T-helper 2 cell treated with Interferon-gamma antibody and Interleukin-4, amounts not matched to agents 100 ng/mL and 5 ng/mL, for 36 hours (primary cell): ENCODE results near the gene NOTCH3. TPM values are rescaled to one million over a fixed set of nuclear protein-coding genes. Genes with fewer than 3 reads are reported as not detected.

Source experiments
- intact Hi-C: fragments of 100-400 bp; cut with micrococcal nuclease; formaldehyde crosslinking; loops from one replicate; pipeline ENCODE4 v1.15.1; 2023
- total RNA-seq: library from RNA; stranded (reverse); gene quantifications from 2 replicates; pipeline ENCODE4 v1.2.3, GENCODE V29; 2022

The NOTCH3 gene
- total RNA-seq, 1 donor from 2014 or later, result not detected

GRCh38 chr19:15166700-15167099 lies 34.1 kb downstream of the NOTCH3 start:
- intact Hi-C loops, result no loop called here

DNA sequence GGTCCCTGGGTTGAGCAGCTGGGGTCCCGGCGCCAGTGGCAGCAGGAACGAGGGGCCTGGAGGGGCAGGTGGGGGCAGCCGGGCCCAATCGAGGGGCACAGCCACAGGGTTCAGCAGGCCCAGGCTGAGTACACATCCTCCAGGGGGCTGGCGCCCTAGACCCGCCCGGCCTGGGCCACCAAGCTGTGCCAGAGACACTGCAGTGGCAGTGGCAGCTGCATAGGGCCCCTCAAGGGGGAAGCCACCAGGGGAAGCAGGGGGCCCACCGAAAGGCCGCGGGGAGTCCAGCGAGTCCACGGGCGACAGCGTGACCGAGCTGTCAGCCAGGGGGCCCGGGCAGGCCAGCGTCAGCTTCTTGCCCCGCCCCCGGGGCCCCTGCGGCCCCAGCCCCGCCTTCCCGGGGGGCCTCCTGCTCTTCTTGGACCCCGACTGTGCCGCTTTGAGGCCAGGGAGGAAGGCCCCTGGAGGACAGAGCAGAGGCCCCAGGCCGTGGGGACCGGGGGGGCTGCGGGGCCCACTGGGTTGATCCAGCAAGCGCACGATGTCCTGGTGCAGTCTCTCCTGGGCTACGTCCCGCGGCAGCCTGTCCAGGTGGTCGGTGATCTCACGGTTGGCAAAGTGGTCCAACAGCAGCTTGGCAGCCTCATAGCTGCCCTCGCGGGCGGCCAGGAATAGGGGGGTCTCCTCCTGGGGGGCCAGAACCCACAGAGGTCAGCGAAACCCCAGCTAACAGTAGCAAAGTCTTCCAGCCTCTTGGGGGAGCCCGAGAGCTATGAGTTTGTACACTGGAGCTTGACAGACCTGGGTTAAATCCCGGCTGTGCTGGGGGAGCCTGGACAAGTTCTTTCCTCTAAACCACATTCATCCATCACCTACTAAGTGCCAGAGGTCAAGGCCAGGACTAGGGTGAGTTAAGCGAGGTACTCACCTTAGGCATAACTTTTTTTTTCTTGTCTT lies 39.5 kb downstream of the NOTCH3 start:
- intact Hi-C loops, result no loop called here

- intact Hi-C loops, result no loop called here
Observed at GRCh38 chr19:15159251-15159650, 41.5 kb downstream of the NOTCH3 start.

DNA sequence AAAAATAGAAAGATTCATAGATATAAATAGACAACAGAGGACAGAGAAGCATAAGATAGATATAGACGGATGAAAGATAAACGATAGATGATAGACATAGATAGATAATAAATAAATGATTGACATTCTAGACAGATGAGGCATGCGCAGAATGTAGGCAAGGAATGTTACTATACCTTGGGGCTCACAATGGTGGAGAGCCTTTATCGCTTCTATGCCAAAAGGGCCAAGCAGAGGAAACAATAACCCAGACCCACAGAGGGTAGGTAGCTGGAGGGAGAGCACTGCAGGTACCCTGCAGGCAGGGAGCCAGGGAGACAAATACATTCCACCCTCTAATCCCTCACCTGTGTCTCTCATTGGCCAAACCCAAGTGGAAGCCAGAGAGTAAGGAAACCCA lies 44.4 kb downstream of the NOTCH3 start:
- intact Hi-C loops, result no loop called here

- intact Hi-C loops, result no loop called here
Observed at GRCh38 chr19:15155296-15155695, 45.5 kb downstream of the NOTCH3 start.

DNA sequence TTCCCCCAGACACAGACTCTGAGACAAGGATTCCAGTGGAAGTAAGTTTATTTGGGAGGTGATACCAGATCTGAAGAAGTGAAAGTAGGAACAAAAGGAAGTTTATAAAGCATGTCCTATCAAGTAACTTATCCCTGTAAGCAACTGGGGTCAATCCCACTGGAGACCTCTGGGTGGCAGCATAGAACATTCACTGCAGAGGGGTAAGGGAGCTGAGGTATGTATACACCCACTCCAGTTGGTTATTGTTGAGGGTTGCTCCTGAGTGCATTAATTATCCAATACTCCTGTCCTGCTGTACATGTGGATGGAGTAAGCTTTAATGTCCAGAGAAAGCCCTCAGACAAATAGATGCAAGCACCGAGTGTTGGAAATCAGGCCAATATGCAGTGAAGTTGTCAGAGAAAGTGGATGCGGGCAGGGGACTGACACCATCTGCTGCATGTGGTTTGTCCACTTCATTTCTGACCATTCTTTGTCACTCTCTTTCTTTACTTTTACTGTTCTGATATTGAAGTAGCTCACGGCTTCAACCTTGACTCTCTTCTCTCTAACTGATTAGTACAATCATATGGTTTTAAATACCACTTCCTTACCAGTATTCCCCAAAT lies 46.7 kb downstream of the NOTCH3 start:
- intact Hi-C loops, result loop anchor here (5.0 kb wide), 1 partner anchor 62 kb away; no protein-coding TSS in a partner anchor

- intact Hi-C loops, result loop anchor here (5.0 kb wide), 1 partner anchor 57 kb away; no protein-coding TSS in a partner anchor
Observed at GRCh38 chr19:15149737-15150136, 51.1 kb downstream of the NOTCH3 start.

- intact Hi-C loops, result no loop called here
Observed at GRCh38 chr19:15147090-15147489, 53.7 kb downstream of the NOTCH3 start.

DNA sequence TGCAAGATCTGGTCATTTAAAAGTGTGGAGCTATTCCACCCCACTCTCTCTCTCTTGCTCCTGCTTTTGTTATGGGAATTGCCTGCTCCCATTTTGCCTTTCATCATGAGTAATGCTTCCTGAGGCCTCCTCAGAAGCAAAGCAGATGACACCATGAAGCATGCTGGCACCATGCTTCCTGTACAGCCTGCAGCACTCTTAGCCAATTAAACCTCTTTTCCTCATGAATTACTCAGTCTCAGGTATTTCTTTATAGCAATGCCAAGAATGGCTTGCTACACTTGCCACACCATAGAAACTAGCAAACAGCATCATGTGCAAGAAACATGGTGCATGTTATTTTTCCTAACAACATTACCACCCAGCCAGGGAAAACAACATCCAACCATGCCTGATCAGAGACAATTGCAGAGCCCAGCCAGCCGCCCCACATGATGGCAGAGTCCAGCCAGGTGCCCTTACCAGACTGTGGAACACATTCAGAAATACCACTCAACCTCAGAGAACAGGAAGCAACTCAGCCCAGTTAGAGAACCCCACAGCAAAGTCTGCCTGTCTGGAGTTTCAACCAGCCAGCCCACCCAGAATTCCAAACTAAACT lies 56.6 kb downstream of the NOTCH3 start:
- intact Hi-C loops, result no loop called here

DNA sequence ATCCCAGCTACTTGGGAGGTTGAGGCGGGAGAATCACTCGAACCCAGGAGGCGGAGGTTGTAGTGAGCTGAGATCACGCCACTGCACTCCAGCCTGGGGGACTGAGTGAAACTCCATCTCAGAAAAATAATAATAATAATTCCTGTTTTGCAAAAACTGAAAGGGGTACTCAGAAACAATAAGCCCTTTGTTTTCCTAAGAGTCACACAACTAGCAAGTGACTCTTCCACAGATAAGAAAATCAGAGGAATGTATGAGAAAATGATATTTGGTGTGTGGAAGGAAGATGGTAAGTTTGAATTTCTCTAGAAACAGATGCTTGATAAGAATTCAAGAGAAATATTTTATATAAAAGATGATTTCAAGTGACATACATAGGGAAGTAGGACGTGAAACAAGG lies 58.5 kb downstream of the NOTCH3 start:
- intact Hi-C loops, result no loop called here

- intact Hi-C loops, result no loop called here
Observed at GRCh38 chr19:15141143-15141542, 59.7 kb downstream of the NOTCH3 start.

- intact Hi-C loops, result no loop called here
Observed at GRCh38 chr19:15138427-15138826, 62.4 kb downstream of the NOTCH3 start.

- intact Hi-C loops, result no loop called here
Observed at GRCh38 chr19:15137777-15138176, 63.0 kb downstream of the NOTCH3 start.

GRCh38 chr19:15136234-15136954 lies 64.4 kb downstream of the NOTCH3 start:
- intact Hi-C loops, result no loop called here

- intact Hi-C loops, result no loop called here
Observed at GRCh38 chr19:15129856-15130585, 70.8 kb downstream of the NOTCH3 start.

- intact Hi-C loops, result no loop called here
Observed at GRCh38 chr19:15128162-15128770, 72.5 kb downstream of the NOTCH3 start.

DNA sequence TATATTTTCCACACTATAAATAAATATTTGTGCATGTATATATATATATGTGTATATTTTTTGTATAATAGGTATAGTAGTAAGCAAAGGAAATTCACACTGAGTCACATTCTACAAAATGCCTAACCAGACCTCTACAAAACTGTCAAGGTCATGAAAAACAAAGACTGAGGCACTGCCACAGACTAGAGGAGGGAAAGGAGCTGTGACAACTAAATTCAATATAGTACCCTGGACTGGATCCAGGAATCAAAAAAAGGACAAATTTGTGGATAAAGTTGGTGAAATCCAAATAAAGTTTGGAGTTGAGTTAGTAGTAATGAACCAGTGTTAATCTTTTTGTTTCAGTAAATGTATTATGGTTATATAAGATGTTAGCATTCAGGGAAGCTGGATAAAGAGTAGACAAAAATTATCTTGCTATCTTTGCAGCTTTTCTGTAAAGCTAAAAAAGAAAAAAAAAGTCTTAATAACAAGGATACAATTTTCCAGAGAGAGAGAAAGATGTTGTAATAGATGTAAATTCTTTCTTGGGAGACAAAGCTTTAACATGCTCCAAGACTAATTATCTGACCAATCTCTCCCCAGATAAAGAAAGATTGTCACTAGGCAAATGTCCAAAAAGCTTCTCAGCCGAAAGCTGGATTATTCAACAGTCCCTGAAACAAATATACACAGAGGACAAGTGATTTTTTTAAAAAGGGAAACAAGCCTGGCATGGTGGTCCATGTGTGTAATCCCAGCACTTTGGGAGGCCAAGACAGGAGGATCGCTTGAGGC lies 74.5 kb downstream of the NOTCH3 start:
- intact Hi-C loops, result no loop called here

DNA sequence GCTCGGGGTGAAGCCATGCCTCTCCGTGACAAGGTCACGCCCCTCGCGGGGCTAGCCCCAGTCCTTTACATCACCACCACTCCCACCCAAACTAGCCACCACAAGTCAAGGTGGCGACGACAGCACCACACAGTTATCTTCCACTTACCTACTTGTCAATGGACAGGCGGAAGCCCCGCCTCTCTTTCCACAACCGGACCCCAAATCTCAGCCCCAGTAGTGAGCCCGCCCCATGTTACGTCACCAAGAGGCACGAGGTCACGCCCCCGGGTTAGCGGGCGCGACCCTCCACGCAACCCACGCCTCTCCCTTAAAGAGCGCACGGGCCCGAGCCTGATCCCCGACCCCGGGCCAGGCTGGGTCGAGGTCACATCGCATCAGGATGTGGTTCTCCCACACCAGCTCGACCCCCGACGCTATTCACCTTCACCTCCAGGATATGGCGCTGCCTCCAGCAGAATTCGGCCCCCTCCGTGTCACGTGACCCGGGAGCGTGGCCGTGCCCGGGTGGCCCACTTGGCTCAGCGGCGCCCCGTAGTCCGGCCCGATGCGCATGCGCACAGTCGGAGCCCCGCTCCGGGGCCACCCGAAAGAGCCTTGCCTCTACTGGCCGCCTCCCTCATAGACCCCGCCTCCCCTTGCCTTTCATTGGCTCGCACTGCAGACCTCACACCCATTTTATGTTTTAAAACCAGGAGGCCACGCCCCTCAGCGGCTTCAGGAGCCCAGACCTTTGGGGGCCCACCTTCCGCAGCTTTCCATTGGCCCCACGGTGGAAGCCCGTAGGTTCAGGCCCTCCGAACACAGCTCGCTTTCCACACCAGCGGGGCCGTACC lies 75.3 kb downstream of the NOTCH3 start:
- intact Hi-C loops, result loop anchor here (1.0 to 2.0 kb wide), 4 partner anchors 253 to 989 kb away; partner anchors contain the start of genes ASF1B and WIZ
